VCaP (cell line): ENCODE results near the gene DCAF8.

Source experiments
- H3K27ac ChIP-seq: fragments of 450-650 bp; 2 replicates; pipeline ENCODE4 v1.5.1; 2017
- CTCF ChIP-seq: fragments of 450-650 bp; conservative IDR thresholded peaks from 2 replicates; pipeline ENCODE4 v1.5.1; 2017; ENCODE audit warnings: mild to moderate bottlenecking, moderate library complexity

Gene DCAF8

DNA sequence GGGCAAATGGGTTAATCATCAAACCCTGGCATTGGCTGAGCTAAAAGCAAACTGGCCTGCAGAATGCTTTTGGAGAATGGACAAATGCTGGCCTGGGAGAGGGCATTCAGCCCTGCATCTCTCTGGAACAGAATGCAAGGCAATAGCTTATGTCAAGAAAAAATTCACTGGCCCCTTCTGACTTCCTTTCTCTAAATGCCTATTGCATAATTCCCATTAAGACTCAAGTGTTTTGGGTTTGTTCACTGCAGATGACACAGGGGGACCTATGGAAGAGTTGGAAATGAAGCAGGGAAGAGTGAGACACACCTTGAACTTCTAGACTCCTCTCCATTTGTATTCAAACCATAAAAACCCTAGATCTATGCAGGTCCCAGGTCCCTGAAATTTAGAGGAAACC lies 41.3 kb downstream of the DCAF8 start:
- TF ChIP-seq CTCF = no peak
- no peak overlapping the region for H3K27ac ChIP-seq

GRCh38 chr1:160220301-160220700 lies 42.0 kb downstream of the DCAF8 start:
- no peak for TF ChIP-seq CTCF
- peak overlapping the region; percentile 78; the same call in 1 of the 2 replicates for H3K27ac ChIP-seq

DNA sequence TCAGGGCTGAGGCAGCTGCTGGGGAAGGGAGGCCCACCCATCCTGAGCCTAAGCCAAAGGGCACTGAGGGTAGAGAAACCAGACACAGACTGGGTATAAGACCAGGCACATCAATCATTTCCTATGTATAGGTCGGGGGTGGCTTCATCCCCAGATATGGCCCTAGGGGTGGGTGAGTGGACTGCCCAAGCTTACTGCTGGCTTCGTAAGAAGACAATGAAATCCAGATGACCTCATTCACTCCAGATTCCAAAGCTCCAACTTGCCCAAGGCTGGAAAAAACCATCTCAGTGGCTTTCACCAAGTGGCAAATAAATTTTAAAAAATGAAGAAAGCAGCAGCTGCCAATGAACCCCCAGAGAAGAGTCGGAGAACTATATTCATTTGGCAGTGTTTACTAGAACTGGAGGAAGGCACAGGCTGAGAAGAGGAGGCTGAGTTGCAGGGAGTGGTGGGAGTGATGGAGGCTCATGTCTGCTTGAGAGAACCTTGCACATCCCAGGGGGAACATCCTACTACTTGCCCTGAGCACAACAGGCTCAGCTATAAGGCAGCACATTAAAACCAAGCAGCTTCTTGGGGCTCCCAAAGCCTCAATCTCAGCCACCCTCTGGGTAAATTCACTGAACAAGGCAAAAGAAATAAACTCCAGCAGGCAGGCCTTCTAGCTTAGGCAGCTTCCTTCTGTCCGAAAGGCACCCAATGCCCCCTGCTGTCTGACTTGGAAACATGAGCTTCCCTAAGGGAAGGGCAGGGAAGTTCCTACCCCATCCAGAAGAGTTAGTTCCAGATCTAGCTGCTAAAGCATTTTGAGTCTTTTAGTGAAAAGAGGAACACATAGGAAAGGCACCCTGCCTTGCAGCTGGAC lies 43.1 kb downstream of the DCAF8 start:
- H3K27ac ChIP-seq = peak overlapping the region; percentile 78
- peak; percentile 75 for TF ChIP-seq CTCF

GRCh38 chr1:160217481-160218051 lies 44.8 kb downstream of the DCAF8 start:
- peak overlapping the region; percentile 78 for H3K27ac ChIP-seq

DNA sequence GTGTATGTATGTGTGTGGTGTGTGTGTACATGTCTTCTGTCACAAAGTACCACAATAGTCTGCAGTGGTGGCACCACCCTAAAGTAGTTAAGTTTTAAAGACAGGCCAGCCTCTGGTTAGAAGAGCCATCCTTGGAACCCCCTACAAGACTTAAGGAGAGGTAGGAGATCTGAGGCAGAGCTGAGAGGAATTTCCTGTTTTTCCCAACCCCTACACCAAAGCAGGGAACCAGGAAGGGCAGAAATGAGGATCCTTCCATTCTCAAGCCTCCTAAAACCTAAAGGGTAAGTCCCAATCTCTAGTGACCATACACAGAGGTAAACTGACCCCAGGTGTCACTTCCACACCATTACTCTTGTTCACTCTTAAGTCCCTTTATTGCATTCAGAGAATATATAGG lies 46.0 kb downstream of the DCAF8 start:
- peak overlapping the region; percentile 78 for H3K27ac ChIP-seq
- TF ChIP-seq CTCF = no peak

More at GRCh38 chr1:160217481-160218051, 44.8 kb downstream of the DCAF8 start:
- TF ChIP-seq CTCF = no peak

DNA sequence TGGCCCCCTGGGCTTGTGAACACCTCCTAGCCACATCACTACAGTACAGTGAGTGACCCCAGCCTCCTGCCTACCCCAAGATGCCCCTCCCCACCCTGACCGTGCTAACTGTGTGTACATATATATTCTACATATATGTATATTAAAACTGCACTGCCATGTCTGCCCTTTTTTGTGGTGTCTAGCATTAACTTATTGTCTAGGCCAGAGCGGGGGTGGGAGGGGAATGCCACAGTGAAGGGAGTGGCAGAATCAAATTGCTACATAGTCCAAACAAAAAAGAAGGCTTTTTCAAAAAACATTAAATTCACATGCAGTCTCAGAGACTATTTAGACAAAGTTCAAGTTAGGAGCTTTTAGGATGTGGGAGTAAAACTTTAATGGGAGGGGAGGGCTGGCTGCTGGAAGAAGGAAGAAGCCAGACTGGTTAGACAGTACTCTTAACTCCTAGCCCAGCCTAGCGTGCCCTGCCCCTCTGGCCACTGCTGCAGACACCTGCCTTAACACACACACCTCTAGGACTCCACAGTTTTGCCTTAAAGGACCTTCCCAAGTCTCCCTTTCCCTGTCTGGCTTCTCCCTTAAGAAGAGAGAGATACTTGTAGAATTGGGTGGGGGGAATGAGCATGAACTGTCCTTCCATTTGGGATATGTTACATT lies 47.7 kb downstream of the DCAF8 start:
- TF ChIP-seq CTCF = no peak
- peak overlapping the region; percentile 78 for H3K27ac ChIP-seq

- no peak overlapping the region for H3K27ac ChIP-seq
Measured at GRCh38 chr1:160211046-160211790, 51.1 kb downstream of the DCAF8 start.

More at GRCh38 chr1:160211046-160211790, 51.1 kb downstream of the DCAF8 start:
- no peak for TF ChIP-seq CTCF
